Mucosa of rectum (tissue), 2 donors: Measurements from ENCODE around the gene FAIM2.

Experiments
- H3K27ac ChIP-seq, 2 donors: one replicate each; pipeline ENCODE4 v1.7.0; 2013; ENCODE audit warnings: inconsistent platforms in 2 of 2, low read depth in 2 of 2, low read length in 2 of 2
- H3K27me3 ChIP-seq, 2 donors: one replicate each; pipeline ENCODE4 v1.7.0; 2013; ENCODE audit warnings: low read length in 2 of 2; ENCODE audit not compliant: control insufficient read depth in 2 of 2, insufficient read depth in 2 of 2
- H3K36me3 ChIP-seq, 2 donors: one replicate each; pipeline ENCODE4 v1.7.0; 2013; ENCODE audit warnings: low read length in 2 of 2; ENCODE audit not compliant: control insufficient read depth in 2 of 2, insufficient read depth in 2 of 2
- H3K4me1 ChIP-seq, 2 donors: one replicate each; pipeline ENCODE4 v1.7.0; 2013; ENCODE audit warnings: low read length in 2 of 2, mild to moderate bottlenecking in 1 of 2; ENCODE audit not compliant: control insufficient read depth in 2 of 2, insufficient read depth in 2 of 2
- H3K4me3 ChIP-seq, 2 donors: one replicate each; pipeline ENCODE4 v1.7.0; 2013; ENCODE audit warnings: low read length in 2 of 2
- H3K9ac ChIP-seq, 2 donors: one replicate each; pipeline ENCODE4 v1.7.0; 2013; ENCODE audit warnings: low read length in 2 of 2, low read depth in 1 of 2, mild to moderate bottlenecking in 1 of 2
- H3K9me3 ChIP-seq, 2 donors: one replicate each; pipeline ENCODE4 v1.7.0; 2013; ENCODE audit warnings: low read length in 2 of 2; ENCODE audit not compliant: control insufficient read depth in 2 of 2
- donor health status: healthy.
- donor health status: Normal muscosa, but diverticular disease.

The FAIM2 gene

DNA sequence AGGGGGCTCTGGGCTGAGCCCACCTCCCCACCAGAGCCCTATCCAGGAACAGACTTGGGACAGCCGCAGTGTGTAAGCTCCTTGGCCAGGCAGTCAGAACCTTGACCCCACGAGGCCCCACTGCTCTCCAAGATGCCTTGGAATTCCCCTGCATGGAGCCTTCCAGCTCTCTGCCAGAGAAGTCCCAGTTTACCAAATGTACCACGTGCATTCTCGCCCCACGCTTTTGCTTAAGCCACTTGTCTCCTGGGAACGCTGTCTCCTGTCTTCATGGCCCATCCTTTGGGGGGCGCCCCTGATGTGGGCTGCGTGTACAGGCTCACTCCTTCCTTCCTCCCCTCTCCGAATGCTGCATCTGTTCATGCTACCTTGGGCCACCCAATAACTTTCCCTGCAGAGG lies 7.9 kb downstream of the FAIM2 start:
- Histone ChIP-seq H3K9me3 (no peaks in the 10 kb centered on the region), H3K9ac (no peak overlapping the region), H3K27ac (no peak overlapping the region), H3K36me3 (no peaks in the 10 kb centered on the region), H3K4me1 (peaks cover 6 to 11% of the 10 kb centered on the region in 2 donors), H3K27me3 (peaks cover 0 to 3% of the 10 kb centered on the region in 2 donors), H3K4me3 (no peak overlapping the region)

DNA sequence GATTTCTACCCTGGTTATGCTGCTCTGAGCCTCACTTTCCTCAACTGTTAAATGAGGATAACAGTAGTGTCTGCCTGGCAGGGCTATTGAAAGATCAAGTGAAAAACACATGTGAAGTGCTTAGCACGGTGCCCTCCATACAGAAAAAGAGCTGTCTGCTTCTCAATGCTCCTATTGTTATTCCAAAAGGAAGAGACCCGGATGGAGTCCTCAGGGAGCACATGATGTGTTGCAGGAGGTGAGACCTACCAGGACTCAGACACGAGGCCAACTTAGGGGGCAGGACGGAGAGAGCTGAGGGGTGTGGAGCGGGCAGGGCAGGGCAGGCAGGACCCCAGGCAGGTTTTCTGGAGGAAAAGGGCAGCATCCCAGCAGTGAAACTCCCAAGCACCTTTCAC lies 8.9 kb downstream of the FAIM2 start:
- Histone ChIP-seq H3K9ac (no peak overlapping the region), H3K4me1 (peaks cover 6 to 15% of the 10 kb centered on the region in 2 donors), H3K27me3 (peaks cover 0 to 2% of the 10 kb centered on the region in 2 donors), H3K27ac (no peak overlapping the region), H3K9me3 (no peaks in the 10 kb centered on the region), H3K4me3 (no peak overlapping the region), H3K36me3 (no peaks in the 10 kb centered on the region)

DNA sequence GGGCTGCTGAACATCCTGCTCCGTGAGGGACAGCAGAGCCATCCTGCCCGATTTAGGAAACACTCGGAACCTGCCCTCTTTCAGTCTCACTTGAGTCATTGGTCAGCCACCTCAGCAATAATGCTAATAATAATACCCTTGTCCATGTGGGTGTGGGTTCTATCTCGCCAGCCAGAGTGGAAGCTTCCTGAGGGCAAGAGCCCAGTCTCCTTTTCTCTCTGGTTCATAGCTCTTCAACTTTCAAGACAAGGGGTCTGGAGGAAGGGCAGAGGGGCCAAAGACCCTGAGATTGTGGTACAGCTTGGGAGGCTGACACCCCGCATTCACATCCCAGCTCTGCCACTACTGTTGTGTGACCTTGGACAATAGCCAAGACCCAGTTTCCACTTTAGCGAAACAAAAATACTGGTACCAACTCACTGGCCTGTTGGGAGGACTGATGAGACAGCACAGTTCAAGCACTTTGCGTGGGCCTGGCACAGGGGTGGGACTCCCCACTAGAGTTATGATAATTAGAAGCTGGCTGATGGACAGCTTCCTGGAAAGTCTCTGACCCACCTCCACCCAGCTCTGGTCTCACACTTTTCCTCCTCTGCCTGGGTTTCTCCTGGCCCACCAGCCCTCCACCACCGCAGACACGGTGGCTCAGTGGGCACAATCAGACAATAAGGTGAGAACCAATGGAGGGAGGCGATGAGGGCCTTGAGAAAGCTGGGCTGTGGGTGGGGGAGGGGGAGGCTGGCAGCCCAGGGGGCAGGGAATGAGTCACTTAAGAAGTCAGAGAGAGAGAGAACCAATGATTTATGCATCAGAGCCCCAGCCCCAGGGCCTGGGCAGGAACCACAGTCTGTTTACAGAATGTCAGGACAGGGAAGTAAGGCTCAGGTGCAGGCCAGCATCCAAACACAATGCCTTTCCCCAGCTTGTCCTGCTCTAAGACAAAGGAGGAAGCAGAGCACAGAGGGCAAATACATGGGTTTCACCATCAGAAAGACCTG lies 9.6 kb downstream of the FAIM2 start:
- Histone ChIP-seq H3K27ac (no peak overlapping the region), H3K4me3 (no peak overlapping the region), H3K9me3 (no peaks in the 10 kb centered on the region), H3K9ac (no peak overlapping the region), H3K36me3 (no peaks in the 10 kb centered on the region), H3K4me1 (peaks cover 6 to 16% of the 10 kb centered on the region in 2 donors), H3K27me3 (no peaks in the 10 kb centered on the region)

DNA sequence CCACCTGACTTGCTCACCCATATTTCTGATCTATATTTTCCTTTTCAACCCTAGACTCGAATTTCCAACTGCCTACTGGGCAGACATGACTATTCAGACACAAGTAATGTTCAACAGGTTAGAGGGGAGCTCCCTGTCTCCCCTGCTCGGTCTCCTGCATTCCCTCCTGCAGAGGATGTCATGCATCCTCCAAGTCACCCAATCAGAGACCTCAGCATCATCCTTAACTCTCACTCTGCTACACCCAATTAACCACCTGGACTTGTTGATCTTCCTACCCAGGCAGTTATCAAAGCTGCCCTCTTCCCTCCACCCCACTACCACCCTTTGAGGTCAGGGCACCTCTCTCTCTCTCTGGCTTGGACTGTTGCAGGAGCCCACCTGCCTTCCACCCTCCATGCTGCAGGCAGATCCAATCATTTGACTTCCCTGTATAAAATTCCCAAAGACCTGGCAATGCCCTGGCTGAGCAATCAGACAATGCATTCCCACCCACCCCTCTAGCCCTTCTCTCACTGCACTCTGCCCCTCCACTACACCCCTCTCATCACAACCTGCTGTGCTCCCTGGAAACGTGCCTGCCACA lies 10.9 kb downstream of the FAIM2 start:
- Histone ChIP-seq H3K36me3 (no peaks in the 10 kb centered on the region), H3K27ac (no peak overlapping the region), H3K4me3 (no peak overlapping the region), H3K27me3 (no peaks in the 10 kb centered on the region), H3K9ac (no peak overlapping the region), H3K9me3 (no peaks in the 10 kb centered on the region), H3K4me1 (peaks cover 6 to 25% of the 10 kb centered on the region in 2 donors)

DNA sequence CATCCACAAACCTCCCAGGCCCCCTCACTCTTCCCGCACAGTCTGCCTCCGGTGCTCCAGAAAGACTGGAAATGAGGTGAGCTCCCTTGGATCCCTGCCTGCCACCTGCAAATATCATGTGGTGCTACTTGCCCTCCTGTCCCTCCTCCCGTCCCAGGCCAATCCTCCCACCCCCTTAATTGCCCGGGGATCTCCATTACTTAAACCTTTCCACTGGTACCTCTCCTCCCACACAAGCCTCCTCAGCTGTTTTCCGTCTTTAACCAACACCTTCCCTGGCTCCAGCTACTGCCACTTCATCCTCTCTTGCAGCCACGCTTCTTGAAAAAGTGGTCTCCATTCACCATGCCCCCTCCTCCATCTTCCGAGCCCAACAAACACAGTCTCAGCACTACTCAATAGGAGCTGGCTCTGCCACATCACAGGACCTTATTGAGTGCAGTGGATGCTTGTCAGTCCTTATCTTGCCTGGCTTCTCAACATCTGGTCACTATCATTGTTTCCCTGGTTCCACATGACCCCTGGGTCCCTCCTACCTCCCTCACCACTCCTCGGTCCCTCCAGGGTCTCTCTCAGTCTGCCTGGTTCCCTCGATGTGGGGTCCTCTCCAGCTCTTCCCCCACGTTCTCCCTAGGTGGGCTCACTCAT lies 11.5 kb downstream of the FAIM2 start:
- peaks cover 6 to 25% of the 10 kb centered on the region in 2 donors for H3K4me1 ChIP-seq
- no peaks in the 10 kb centered on the region for H3K9me3 ChIP-seq
- H3K27ac ChIP-seq: no peak overlapping the region
- no peaks in the 10 kb centered on the region for H3K36me3 ChIP-seq
- H3K4me3 ChIP-seq: no peak overlapping the region
- H3K9ac ChIP-seq: no peak overlapping the region
- no peaks in the 10 kb centered on the region for H3K27me3 ChIP-seq

DNA sequence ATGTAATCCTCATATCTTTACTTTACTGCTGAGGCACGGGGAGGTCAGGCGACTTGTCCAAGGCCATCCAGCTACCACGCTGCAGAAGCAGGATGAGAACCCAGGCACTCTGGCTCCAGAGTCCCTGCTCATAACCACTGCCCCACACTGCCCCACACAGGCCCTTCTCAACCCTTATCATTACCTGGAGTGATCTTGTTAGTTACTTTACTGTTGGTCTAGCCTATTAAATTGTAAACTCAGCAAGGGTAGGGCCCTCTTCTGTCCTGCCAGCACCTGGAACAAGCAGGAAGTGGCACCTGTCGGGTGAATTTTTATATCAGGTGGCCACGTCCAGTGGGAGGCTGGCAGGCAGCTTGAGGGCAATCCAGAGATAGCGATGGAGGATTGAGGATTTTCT lies 12.2 kb downstream of the FAIM2 start:
- Histone ChIP-seq H3K36me3 (no peaks in the 10 kb centered on the region), H3K4me1 (peaks cover 6 to 25% of the 10 kb centered on the region in 2 donors), H3K9ac (no peak overlapping the region), H3K4me3 (no peak overlapping the region), H3K27ac (no peak overlapping the region), H3K27me3 (no peaks in the 10 kb centered on the region), H3K9me3 (no peaks in the 10 kb centered on the region)

DNA sequence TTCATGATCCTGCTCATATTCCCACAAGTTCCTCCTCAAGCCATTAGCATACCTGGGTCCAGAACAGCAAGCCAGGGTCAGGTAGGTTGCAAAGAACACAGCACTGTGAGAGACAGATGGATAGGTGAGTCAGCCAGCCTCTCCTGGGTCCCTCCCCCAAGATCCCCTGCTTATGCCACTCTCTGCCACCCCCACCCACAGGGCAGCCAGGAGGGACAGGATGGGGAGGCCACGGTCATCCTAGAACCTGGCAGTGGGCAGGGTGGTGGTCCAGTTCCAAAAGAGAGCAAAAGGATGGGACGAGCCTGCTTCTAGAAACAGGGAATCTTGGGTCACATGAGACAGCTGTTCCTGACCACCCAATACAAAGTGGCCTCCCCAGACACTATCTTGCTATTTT lies 12.7 kb downstream of the FAIM2 start:
- peaks cover 6 to 25% of the 10 kb centered on the region in 2 donors for H3K4me1 ChIP-seq
- H3K27me3 ChIP-seq: no peaks in the 10 kb centered on the region
- no peak overlapping the region for H3K4me3 ChIP-seq
- H3K9ac ChIP-seq: no peak overlapping the region
- no peaks in the 10 kb centered on the region for H3K9me3 ChIP-seq
- H3K36me3 ChIP-seq: no peaks in the 10 kb centered on the region
- no peak overlapping the region for H3K27ac ChIP-seq

DNA sequence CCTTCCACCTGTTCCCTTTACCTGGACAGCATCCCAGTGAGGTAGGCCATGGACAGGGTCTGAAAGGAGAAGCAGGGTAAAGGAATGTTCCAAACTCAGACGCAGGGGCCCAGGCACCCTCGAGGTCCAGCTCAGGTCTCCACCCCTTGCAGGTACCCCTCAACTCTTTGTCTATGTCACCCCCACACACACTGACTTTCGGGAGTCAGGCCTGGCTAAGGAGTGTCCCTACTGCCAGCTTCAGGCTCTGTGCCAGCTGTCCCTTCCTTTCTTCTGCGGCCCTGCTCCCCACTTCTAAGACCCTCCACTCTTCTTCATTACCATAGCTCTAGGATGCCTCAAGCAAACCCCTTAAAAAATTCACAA lies 13.6 kb downstream of the FAIM2 start:
- Histone ChIP-seq H3K9ac (no peak overlapping the region), H3K36me3 (no peaks in the 10 kb centered on the region), H3K27ac (no peak overlapping the region), H3K27me3 (no peaks in the 10 kb centered on the region), H3K4me3 (no peak overlapping the region), H3K9me3 (no peaks in the 10 kb centered on the region), H3K4me1 (peaks cover 6 to 25% of the 10 kb centered on the region in 2 donors)

DNA sequence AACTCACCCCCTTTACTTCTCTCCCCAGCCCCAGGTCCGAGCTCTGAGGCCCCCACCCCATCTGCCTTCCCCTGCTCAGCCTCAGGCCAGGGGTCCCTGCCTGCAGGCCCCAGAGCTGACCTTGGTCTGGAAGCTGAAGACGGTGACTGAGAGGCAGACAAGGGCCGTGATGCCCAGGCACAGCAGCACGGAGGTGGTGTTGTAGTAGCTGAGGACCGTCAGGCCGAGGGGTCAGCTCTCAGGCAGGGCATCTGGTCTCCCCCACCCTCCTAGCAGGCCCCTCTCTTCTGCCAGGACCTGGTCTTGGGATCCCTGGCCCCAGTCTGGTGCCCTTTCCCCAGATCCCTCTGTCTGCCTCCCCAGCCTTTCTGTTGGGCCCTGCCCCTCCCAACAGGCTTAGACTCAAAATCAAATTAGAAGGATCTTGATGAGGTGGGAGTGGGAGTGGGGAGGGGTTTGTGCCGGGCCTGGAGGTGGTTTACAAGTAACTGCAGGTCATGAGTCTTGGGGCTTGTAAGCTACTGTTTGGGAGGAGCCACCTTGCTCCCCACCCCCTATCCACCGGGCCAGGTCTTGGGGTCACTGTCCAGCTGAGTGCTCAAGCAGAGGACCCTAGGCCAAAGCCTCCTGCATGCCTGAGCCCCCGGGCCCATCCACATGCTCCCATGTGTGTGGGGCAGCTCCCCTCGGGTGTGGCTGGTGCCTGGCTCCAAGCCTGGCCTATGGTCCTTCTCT lies 14.2 kb downstream of the FAIM2 start:
- H3K4me3 ChIP-seq: no peak overlapping the region
- H3K9me3 ChIP-seq: no peaks in the 10 kb centered on the region
- peaks cover 6 to 25% of the 10 kb centered on the region in 2 donors for H3K4me1 ChIP-seq
- H3K36me3 ChIP-seq: no peaks in the 10 kb centered on the region
- H3K9ac ChIP-seq: no peak overlapping the region
- H3K27me3 ChIP-seq: no peaks in the 10 kb centered on the region
- H3K27ac ChIP-seq: no peak overlapping the region
